Liver (tissue), 9 donors: ENCODE results near the gene RNF6. TPM values are rescaled to one million over a fixed set of nuclear protein-coding genes. Genes with fewer than 3 reads are reported as not detected.

Experiments
- DNase-seq: peaks from one replicate; pipeline ENCODE4 v3.0.0-alpha.2; 2017; ENCODE audit warnings: low spot score
- H3K27ac ChIP-seq, 2 donors: one replicate each; pipeline ENCODE4 v1.7.0; 2013; ENCODE audit warnings: inconsistent platforms in 2 of 2, low read length in 2 of 2, control low read depth in 1 of 2, low read depth in 1 of 2, mild to moderate bottlenecking in 1 of 2
- H3K27me3 ChIP-seq, 4 donors: one replicate each; pipeline versions ENCODE4 v1.6.1 to v1.7.0; 2013; ENCODE audit warnings: low read length in 3 of 4, inconsistent platforms in 1 of 4, mild to moderate bottlenecking in 1 of 4, moderate library complexity in 1 of 4; ENCODE audit not compliant: control insufficient read depth in 4 of 4, insufficient read depth in 4 of 4
- H3K36me3 ChIP-seq, 4 donors: one replicate each; pipeline versions ENCODE4 v1.6.1 to v1.7.0; 2013; ENCODE audit warnings: low read length in 3 of 4, mild to moderate bottlenecking in 3 of 4, low read depth in 1 of 4, moderate library complexity in 1 of 4; ENCODE audit not compliant: control insufficient read depth in 4 of 4, insufficient read depth in 3 of 4
- H3K4me1 ChIP-seq, 4 donors: one replicate each; pipeline versions ENCODE4 v1.6.1 to v1.7.0; 2013; ENCODE audit warnings: low read length in 3 of 4, mild to moderate bottlenecking in 3 of 4, moderate library complexity in 1 of 4; ENCODE audit not compliant: control insufficient read depth in 4 of 4, insufficient read depth in 4 of 4
- H3K4me3 ChIP-seq, 3 donors: one replicate each; pipeline versions ENCODE4 v1.6.1 to v1.7.0; 2013; ENCODE audit warnings: low read length in 3 of 3, control low read depth in 1 of 3, low read depth in 1 of 3, mild to moderate bottlenecking in 1 of 3
- H3K9ac ChIP-seq, 2 donors: one replicate each; pipeline ENCODE4 v1.7.0; 2013; ENCODE audit warnings: low read length in 2 of 2, mild to moderate bottlenecking in 2 of 2, moderate library complexity in 2 of 2, control low read depth in 1 of 2, low read depth in 1 of 2
- H3K9me3 ChIP-seq, 4 donors: one replicate each; pipeline versions ENCODE4 v1.6.1 to v1.7.0; 2013; ENCODE audit warnings: low read length in 3 of 4; ENCODE audit not compliant: control insufficient read depth in 4 of 4
- CTCF ChIP-seq: fragments of 150-350 bp; IDR thresholded peaks from 2 replicates; pipeline ENCODE4 v1.5.1; 2017; ENCODE audit warnings: improper control_type of control experiment, low read depth, low read length; ENCODE audit not compliant: missing input control
- EGR1 ChIP-seq, 2 donors: IDR thresholded peaks; 2 replicates each; pipeline ENCODE4 v1.6.1; 2016 to 2018; ENCODE audit warnings: antibody characterized with exemption in 2 of 2, low read depth in 2 of 2
- FOXA1 ChIP-seq: IDR thresholded peaks from 2 replicates; pipeline ENCODE4 v1.6.1; 2016; ENCODE audit warnings: antibody characterized with exemption
- FOXA2 ChIP-seq: IDR thresholded peaks from 2 replicates; pipeline ENCODE4 v1.6.1; 2016; ENCODE audit warnings: antibody characterized with exemption
- GABPA ChIP-seq, 2 donors: IDR thresholded peaks in 1 of 2; conservative IDR thresholded peaks in 1 of 2; 2 replicates each; pipeline ENCODE4 v1.6.1; 2016; ENCODE audit warnings: antibody characterized with exemption in 2 of 2, mild to moderate bottlenecking in 1 of 2, moderate library complexity in 1 of 2
- HNF4A ChIP-seq, 2 donors: conservative IDR thresholded peaks; 2 replicates each; pipeline ENCODE4 v1.6.1; 2016; ENCODE audit warnings: antibody characterized with exemption in 2 of 2, mild to moderate bottlenecking in 2 of 2
- HNF4G ChIP-seq: IDR thresholded peaks from 2 replicates; pipeline ENCODE4 v1.6.1; 2016; ENCODE audit warnings: antibody characterized with exemption
- JUND ChIP-seq, 2 donors: IDR thresholded peaks; 2 replicates each; pipeline ENCODE4 v1.6.1; 2016; ENCODE audit warnings: antibody characterized with exemption in 2 of 2
- MAX ChIP-seq: IDR thresholded peaks from 2 replicates; pipeline ENCODE4 v1.6.1; 2016; ENCODE audit warnings: antibody characterized with exemption
- NR2F2 ChIP-seq: IDR thresholded peaks from 2 replicates; pipeline ENCODE4 v1.6.1; 2016; ENCODE audit warnings: antibody characterized with exemption
- RAD21 ChIP-seq, 2 donors: IDR thresholded peaks; 2 replicates each; pipeline ENCODE4 v1.6.1; 2016; ENCODE audit warnings: antibody characterized with exemption in 2 of 2, mild to moderate bottlenecking in 2 of 2
- SP1 ChIP-seq: IDR thresholded peaks from 2 replicates; pipeline ENCODE4 v1.6.1; 2018; ENCODE audit warnings: antibody characterized with exemption, mild to moderate bottlenecking
- TAF1 ChIP-seq: conservative IDR thresholded peaks from 2 replicates; pipeline ENCODE4 v1.6.1; 2016; ENCODE audit warnings: antibody characterized with exemption, mild to moderate bottlenecking
- YY1 ChIP-seq: IDR thresholded peaks from 2 replicates; pipeline ENCODE4 v1.6.1; 2016; ENCODE audit warnings: antibody characterized with exemption, mild to moderate bottlenecking
- WGBS: extraction: QIAGEN DNeasy Blood & Tissue Kit; methylation state at CpG from one replicate; pipeline ENCODE4 v1.1.7; 2013; 5-methylcytosine and 5-hydroxymethylcytosine counted together
- polyA plus RNA-seq, 2 donors: library from polyadenylated mRNA; stranded (reverse) in 1 of 2; unstranded in 1 of 2; fragments of 200-250 nt in 1 of 2; fragments of >200 nt in 1 of 2; fragmentation: Nextera tagmentation in 1 of 2; extraction: Ambion mirVana in 1 of 2; gene quantifications; one replicate each; pipeline versions ENCODE4 v1.2.1 to v1.2.3, GENCODE V29; 2013 to 2015
- total RNA-seq, 2 donors: library from RNA; depleted of rRNA; stranded (reverse); fragments of >200 nt; gene quantifications; one replicate each; pipeline ENCODE4 v1.2.3, GENCODE V29; 2014
- TF ChIP-seq, protein P1 (sequence below): IDR thresholded peaks from 2 replicates; pipeline ENCODE4 v1.6.1; 2016; ENCODE audit warnings: antibody characterized with exemption
- donor health status: healthy.
- donor health status: healthy.
- donor health status: healthy.
- donor health status: healthy.
- donor health status: healthy.

RNF6 gene
- total and polyA plus RNA-seq, 4 donors, result 8.1 to 21.9 (median 14.8) TPM

DNA sequence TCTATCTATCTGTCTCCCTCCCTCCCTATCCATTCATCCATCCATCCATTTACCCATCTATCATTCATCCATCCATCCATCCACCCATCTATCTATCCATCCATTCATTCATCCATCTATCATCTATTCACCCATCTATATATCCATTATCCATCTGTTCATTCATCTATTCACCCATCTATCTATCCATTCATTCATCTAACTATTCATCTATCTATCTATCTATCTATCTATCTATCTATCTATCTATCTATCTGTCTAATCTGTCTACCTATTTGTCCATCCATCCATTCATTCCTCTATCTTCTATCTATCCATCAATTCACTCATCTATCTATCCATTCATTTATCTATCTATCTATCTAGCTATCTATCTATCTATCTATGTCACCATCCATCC lies 27.4 kb upstream of the RNF6 start (continued):
- TF ChIP-seq CTCF, result no peak
- no peak for TF ChIP-seq GABPA (IDR thresholded peaks at IDR 0.05 in 1 of 2, conservative IDR thresholded peaks at IDR 0.05 in 1 of 2)
- TF ChIP-seq HNF4A (conservative IDR thresholded peaks at IDR 0.05), result no peak

GRCh38 chr13:26247608-26248007 lies 25.5 kb upstream of the RNF6 start:
- DNase-seq, result no peak
- no peaks in the 10 kb centered on the region for H3K4me1 ChIP-seq
- no peak overlapping the region for H3K27ac ChIP-seq
- WGBS, result 49% methylated on average over 3 of the region's 3 CpGs
- no peaks in the 10 kb centered on the region for H3K36me3 ChIP-seq
- no peaks in the 10 kb centered on the region for H3K9me3 ChIP-seq
- no peak for TF ChIP-seq CTCF
- TF ChIP-seq FOXA2, result no peak
- no peak for TF ChIP-seq NR2F2
- no peak for TF ChIP-seq GABPA (IDR thresholded peaks at IDR 0.05 in 1 of 2, conservative IDR thresholded peaks at IDR 0.05 in 1 of 2)
- TF ChIP-seq, protein P1, sequence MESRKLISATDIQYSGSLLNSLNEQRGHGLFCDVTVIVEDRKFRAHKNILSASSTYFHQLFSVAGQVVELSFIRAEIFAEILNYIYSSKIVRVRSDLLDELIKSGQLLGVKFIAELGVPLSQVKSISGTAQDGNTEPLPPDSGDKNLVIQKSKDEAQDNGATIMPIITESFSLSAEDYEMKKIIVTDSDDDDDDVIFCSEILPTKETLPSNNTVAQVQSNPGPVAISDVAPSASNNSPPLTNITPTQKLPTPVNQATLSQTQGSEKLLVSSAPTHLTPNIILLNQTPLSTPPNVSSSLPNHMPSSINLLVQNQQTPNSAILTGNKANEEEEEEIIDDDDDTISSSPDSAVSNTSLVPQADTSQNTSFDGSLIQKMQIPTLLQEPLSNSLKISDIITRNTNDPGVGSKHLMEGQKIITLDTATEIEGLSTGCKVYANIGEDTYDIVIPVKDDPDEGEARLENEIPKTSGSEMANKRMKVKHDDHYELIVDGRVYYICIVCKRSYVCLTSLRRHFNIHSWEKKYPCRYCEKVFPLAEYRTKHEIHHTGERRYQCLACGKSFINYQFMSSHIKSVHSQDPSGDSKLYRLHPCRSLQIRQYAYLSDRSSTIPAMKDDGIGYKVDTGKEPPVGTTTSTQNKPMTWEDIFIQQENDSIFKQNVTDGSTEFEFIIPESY, result no peak
- no peak for TF ChIP-seq JUND (IDR thresholded peaks at IDR 0.05)
- TF ChIP-seq RAD21 (IDR thresholded peaks at IDR 0.05), result no peak
- TF ChIP-seq YY1, result no peak
- H3K27me3 ChIP-seq, result no peaks in the 10 kb centered on the region
- no peak overlapping the region for H3K9ac ChIP-seq
- H3K4me3 ChIP-seq, result no peak overlapping the region

GRCh38 chr13:26247011-26247410 lies 24.9 kb upstream of the RNF6 start:
- WGBS, result 79% methylated on average over 2 of the region's 2 CpGs
- Histone ChIP-seq H3K4me1 (no peaks in the 10 kb centered on the region), H3K9ac (no peak overlapping the region), H3K27ac (no peak overlapping the region), H3K9me3 (peaks cover 0 to 3% (median 0%) of the 10 kb centered on the region in 4 donors), H3K36me3 (no peaks in the 10 kb centered on the region), H3K27me3 (no peaks in the 10 kb centered on the region), H3K4me3 (no peak overlapping the region)
- TF ChIP-seq HNF4A (conservative IDR thresholded peaks at IDR 0.05), result no peak
- TF ChIP-seq MAX, result no peak
- no peak for TF ChIP-seq FOXA2
- TF ChIP-seq TAF1, result no peak
- no peak for TF ChIP-seq EGR1 (IDR thresholded peaks at IDR 0.05; ENCODE audit: low read depth in 2 of 2)
- TF ChIP-seq, protein P1, result no peak
- no peak for TF ChIP-seq NR2F2
- no peak for TF ChIP-seq RAD21 (IDR thresholded peaks at IDR 0.05)
- no peak for TF ChIP-seq HNF4G
- TF ChIP-seq GABPA (IDR thresholded peaks at IDR 0.05 in 1 of 2, conservative IDR thresholded peaks at IDR 0.05 in 1 of 2), result no peak
- TF ChIP-seq YY1, result no peak
- TF ChIP-seq FOXA1, result no peak
- TF ChIP-seq SP1, result no peak
- no peak for TF ChIP-seq JUND (IDR thresholded peaks at IDR 0.05)
- DNase-seq, result no peak
